SKM-1 (cell line): ENCODE data around the gene MMP3.

Experiments used
- DNase-seq: peaks from one replicate; lab custom pipeline; 2025; ENCODE audit not compliant: unreplicated experiment; lab: John Stamatoyannopoulos, UW

The MMP3 gene

GRCh38 chr11:102792604-102793003, 50.8 kb downstream of the MMP3 start:
- no peak for DNase-seq

GRCh38 chr11:102791271-102792036, 52.0 kb downstream of the MMP3 start:
- DNase-seq: no peak

GRCh38 chr11:102788334-102788995, 54.9 kb downstream of the MMP3 start:
- DNase-seq: no peak
